PC-9 (cell line): ENCODE results near the gene SPRY1. TPM values are rescaled to one million over a fixed set of nuclear protein-coding genes. Genes with fewer than 3 reads are reported as not detected.
A peak's percentile ranks its signal among the peaks of the same experiment; 100 is the strongest.

Experiments
- Bru-seq: library from RNA; stranded (reverse); fragments of 400-500 nt; gene quantifications from one replicate; lab custom pipeline; 2021; lab: Mats Ljungman, UMichigan
- BruChase-seq, 2 experiments: library from RNA; stranded (reverse); fragments of 400-500 nt; gene quantifications; one replicate each; lab custom pipeline; 2021; lab: Mats Ljungman, UMichigan
- BruUV-seq: library from RNA; stranded (reverse); fragments of 400-500 nt; replicated peaks from 2 replicates; lab custom pipeline; 2021; lab: Mats Ljungman, UMichigan
- CTCF ChIA-PET: fragments of 300-600 bp; sonication (Branson Sonifier 250); formaldehyde crosslinking; loops from one replicate; lab custom pipeline; 2022; ENCODE audit warnings: antibody characterized with exemption; lab: Charles Lee
- POLR2A ChIA-PET: fragments of 300-600 bp; sonication (Branson Sonifier 250); formaldehyde crosslinking; loops from one replicate; lab custom pipeline; 2022; ENCODE audit warnings: antibody characterized with exemption; ENCODE audit not compliant: unreplicated experiment; lab: Charles Lee
- DNase-seq, 2 experiments: peaks; one replicate each; pipeline versions ENCODE4 v3.0.0 to v3.0.0-alpha.2; 2015 to 2022; ENCODE audit warnings: mixed read lengths in 1 of 2
- H2AFZ ChIP-seq: fragments of 200-600 bp; sonication (generic); 2 replicates; pipeline ENCODE4 v1.8.1; 2017; ENCODE audit warnings: antibody characterized with exemption
- H3F3A ChIP-seq: fragments of 200-600 bp; sonication (generic); 2 replicates; pipeline ENCODE4 v1.8.1; 2017; ENCODE audit warnings: antibody characterized with exemption, mild to moderate bottlenecking, low read depth; ENCODE audit not compliant: insufficient read depth
- H3K27ac ChIP-seq: fragments of 200-600 bp; sonication (generic); 2 replicates; pipeline ENCODE4 v1.6.1; 2016; ENCODE audit warnings: mixed run types
- H3K27me3 ChIP-seq: fragments of 200-600 bp; sonication (generic); 2 replicates; pipeline ENCODE4 v1.6.1; 2016; ENCODE audit warnings: low read depth, mixed run types; ENCODE audit not compliant: insufficient read depth
- H3K36me3 ChIP-seq: fragments of 200-600 bp; sonication (generic); 2 replicates; pipeline ENCODE4 v1.6.1; 2016; ENCODE audit warnings: low read depth, mixed run types
- H3K4me1 ChIP-seq: fragments of 200-600 bp; sonication (generic); replicated peaks from 2 replicates; pipeline ENCODE4 v1.6.1; 2016; ENCODE audit warnings: mixed run types; ENCODE audit not compliant: insufficient read depth
- H3K4me2 ChIP-seq: fragments of 200-600 bp; sonication (generic); 2 replicates; pipeline ENCODE4 v1.6.1; 2017; ENCODE audit warnings: mixed run types
- H3K4me3 ChIP-seq: fragments of 200-600 bp; sonication (generic); 2 replicates; pipeline ENCODE4 v1.6.1; 2016; ENCODE audit warnings: mixed run types
- H3K79me2 ChIP-seq: fragments of 200-600 bp; sonication (generic); 2 replicates; pipeline ENCODE4 v1.6.1; 2017; ENCODE audit warnings: low read depth, mixed run types
- H3K9me2 ChIP-seq: fragments of 200-600 bp; sonication (generic); 2 replicates; pipeline ENCODE4 v1.8.1; 2017; ENCODE audit warnings: mild to moderate bottlenecking; ENCODE audit not compliant: insufficient read depth
- H3K9me3 ChIP-seq: fragments of 200-600 bp; sonication (generic); 2 replicates; pipeline ENCODE4 v1.8.1; 2016; ENCODE audit warnings: low read depth; ENCODE audit not compliant: insufficient read depth
- H4K20me1 ChIP-seq: fragments of 200-600 bp; sonication (generic); 2 replicates; pipeline ENCODE4 v1.8.1; 2017; ENCODE audit not compliant: insufficient read depth
- EZH2 ChIP-seq: fragments of 200-600 bp; sonication (generic); IDR thresholded peaks from 2 replicates; pipeline ENCODE4 v1.8.0; 2017; ENCODE audit warnings: antibody characterized with exemption, low read depth
- intact Hi-C: fragments of 100-400 bp; cut with micrococcal nuclease; formaldehyde crosslinking; loops from one replicate; pipeline ENCODE4 v1.10.0; 2022; ENCODE audit not compliant: unreplicated experiment
- long read RNA-seq: library from polyadenylated mRNA; stranded (forward); transcript quantifications from one replicate; pipeline ENCODE4 v2.0.0, GENCODE V29; 2022
- total RNA-seq: library from RNA; stranded (reverse); gene quantifications from 2 replicates; pipeline ENCODE4 v1.2.3, GENCODE V29; 2021
- TF ChIP-seq, protein P1 (sequence below): fragments of 200-600 bp; sonication (generic); conservative IDR thresholded peaks from 2 replicates; pipeline ENCODE4 v1.6.1; 2017; ENCODE audit warnings: mixed run types, antibody characterized with exemption, mild to moderate bottlenecking, moderate library complexity

Gene SPRY1, protein sequence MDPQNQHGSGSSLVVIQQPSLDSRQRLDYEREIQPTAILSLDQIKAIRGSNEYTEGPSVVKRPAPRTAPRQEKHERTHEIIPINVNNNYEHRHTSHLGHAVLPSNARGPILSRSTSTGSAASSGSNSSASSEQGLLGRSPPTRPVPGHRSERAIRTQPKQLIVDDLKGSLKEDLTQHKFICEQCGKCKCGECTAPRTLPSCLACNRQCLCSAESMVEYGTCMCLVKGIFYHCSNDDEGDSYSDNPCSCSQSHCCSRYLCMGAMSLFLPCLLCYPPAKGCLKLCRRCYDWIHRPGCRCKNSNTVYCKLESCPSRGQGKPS
- total RNA-seq (13.1 and 18.3 TPM in 2 replicates), Bru-seq, nascent RNA (percentile 70 among the genes with signal in this experiment), BruChase-seq, experiment 1, labeled RNA remaining after a 2-hour chase (percentile 85 among the genes with signal in this experiment), BruChase-seq, experiment 2, labeled RNA remaining after a 6-hour chase (percentile 39 among the genes with signal in this experiment)
- long read RNA-seq, partial matches to known transcripts: 0 of 7 reads
- long read RNA-seq, other reads (novel, unspliced or antisense): 5 of 7 reads

DNA sequence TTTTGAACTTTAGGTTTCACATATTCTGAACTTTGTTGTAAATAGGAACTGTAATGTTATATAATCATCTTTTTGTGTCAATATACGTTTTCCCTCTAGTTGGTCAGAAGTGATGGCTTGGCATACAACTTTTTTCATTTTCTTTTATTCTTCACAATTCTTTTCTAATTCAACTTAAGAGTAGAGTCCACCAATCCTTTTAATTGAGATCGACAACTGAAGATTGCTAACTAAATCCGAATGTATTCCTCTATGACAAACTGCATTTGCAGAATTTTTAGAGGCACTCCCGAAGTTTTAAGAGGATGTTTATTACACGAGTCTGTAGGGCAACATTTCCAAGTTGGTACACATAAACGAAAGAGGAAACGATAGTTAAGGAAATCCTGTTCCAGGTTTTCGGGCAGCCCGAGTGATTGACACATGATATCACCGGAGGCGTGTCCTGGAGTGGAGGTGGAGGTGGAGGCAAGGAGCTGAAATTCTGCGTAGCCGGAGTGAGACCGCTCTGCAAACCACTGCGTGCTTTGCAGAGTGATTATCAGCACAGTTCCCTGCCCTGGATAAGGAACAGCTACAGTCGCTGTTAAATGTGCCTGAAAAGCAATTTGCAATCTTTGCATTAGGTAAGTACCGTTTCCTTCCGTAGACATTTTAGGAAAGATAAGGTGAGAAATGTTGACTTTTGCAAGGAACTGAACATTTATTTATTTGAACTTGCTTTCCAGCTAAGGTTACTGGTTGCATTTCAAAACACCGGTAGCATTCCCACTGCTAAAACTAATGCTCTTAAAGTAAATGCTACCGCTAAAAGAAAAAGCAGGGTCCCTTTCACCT, at the start of gene SPRY1:
SPRY1 (plus strand) TSS at position 489 of the 837 bp plus-strand sequence. CDS start 4,797 bp downstream, outside the sequence.
- Histone ChIP-seq H4K20me1 (no peaks in the 10 kb centered on the region), H2AFZ (peak within 1 kb of the TSS; percentile 73), H3K9me3 (no peaks in the 10 kb centered on the region), H3K27me3 (no peaks in the 10 kb centered on the region), H3K9me2 (no peaks in the 10 kb centered on the region), H3K4me1 (peaks cover 17% of the 10 kb centered on the region), H3K27ac (peak within 1 kb of the TSS; percentile 83), H3K4me3 (peak within 1 kb of the TSS; percentile 86), H3K4me2 (peak within 1 kb of the TSS; percentile 91), H3K36me3 (peaks cover 6% of the 10 kb centered on the region; the same call in 1 of the 2 replicates), H3F3A (peaks cover 24% of the 10 kb centered on the region), H3K79me2 (peaks cover 45% of the 10 kb centered on the region)
- intact Hi-C loops: loop anchor here (1.0 to 5.0 kb wide), 3 partner anchors 192 to 716 kb away; no protein-coding TSS in a partner anchor
- CTCF ChIA-PET: interaction anchor here (0.6 kb wide), 1 partner anchor 156 kb away, joined by 8 read pairs; no protein-coding TSS in a partner anchor
- POLR2A ChIA-PET: interaction anchor here (0.8 kb wide), 1 partner anchor 9 kb away, joined by 5 read pairs; no protein-coding TSS in a partner anchor
- peak; percentile 83 to 92 for DNase-seq
- TF ChIP-seq EZH2: no peak
- TF ChIP-seq, protein P1, sequence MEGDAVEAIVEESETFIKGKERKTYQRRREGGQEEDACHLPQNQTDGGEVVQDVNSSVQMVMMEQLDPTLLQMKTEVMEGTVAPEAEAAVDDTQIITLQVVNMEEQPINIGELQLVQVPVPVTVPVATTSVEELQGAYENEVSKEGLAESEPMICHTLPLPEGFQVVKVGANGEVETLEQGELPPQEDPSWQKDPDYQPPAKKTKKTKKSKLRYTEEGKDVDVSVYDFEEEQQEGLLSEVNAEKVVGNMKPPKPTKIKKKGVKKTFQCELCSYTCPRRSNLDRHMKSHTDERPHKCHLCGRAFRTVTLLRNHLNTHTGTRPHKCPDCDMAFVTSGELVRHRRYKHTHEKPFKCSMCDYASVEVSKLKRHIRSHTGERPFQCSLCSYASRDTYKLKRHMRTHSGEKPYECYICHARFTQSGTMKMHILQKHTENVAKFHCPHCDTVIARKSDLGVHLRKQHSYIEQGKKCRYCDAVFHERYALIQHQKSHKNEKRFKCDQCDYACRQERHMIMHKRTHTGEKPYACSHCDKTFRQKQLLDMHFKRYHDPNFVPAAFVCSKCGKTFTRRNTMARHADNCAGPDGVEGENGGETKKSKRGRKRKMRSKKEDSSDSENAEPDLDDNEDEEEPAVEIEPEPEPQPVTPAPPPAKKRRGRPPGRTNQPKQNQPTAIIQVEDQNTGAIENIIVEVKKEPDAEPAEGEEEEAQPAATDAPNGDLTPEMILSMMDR: no peak
- BruUV-seq: no TSS peak

DNA sequence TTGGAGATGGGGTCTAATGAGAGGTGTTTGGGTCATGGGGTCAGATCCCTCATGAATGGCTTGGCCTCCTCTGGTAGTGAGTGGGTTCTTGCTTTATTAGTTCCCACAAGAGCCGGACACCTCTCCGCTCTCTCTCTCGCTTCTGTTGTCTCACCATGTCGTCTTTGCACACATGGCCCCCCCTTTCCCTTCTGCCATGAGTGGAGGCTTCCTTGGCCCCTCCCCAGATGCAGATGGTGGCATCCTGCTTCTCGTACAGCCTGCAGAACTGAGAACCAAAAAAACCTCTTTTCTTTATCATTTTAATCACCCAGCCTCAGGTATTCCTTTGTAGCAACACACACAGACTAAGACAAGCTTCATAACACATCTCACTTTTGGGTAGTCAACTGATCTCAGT, 49.6 kb upstream of the SPRY1 start:
- BruUV-seq: no TSS peak
- H3F3A ChIP-seq: no peaks in the 10 kb centered on the region
- intact Hi-C loops: no loop called here
- no peaks in the 10 kb centered on the region for H3K36me3 ChIP-seq
- H3K9me3 ChIP-seq: peaks cover 4% of the 10 kb centered on the region; the same call in 1 of the 2 replicates
- CTCF ChIA-PET: no interaction called here
- no peak overlapping the region for H3K27ac ChIP-seq
- H3K4me3 ChIP-seq: no peak overlapping the region
- no peaks in the 10 kb centered on the region for H3K4me1 ChIP-seq
- H2AFZ ChIP-seq: no peak overlapping the region
- no peaks in the 10 kb centered on the region for H3K27me3 ChIP-seq
- TF ChIP-seq, protein P1: no peak
- TF ChIP-seq EZH2: no peak
- H3K79me2 ChIP-seq: no peaks in the 10 kb centered on the region
- H3K4me2 ChIP-seq: no peak overlapping the region
- POLR2A ChIA-PET: no interaction called here
- DNase-seq: no peak
- H4K20me1 ChIP-seq: no peaks in the 10 kb centered on the region
- no peaks in the 10 kb centered on the region for H3K9me2 ChIP-seq

GRCh38 chr4:123348946-123349345, 47.6 kb upstream of the SPRY1 start:
- DNase-seq: no peak
- BruUV-seq: no TSS peak
- H3K9me2 ChIP-seq: no peaks in the 10 kb centered on the region
- no peak overlapping the region for H2AFZ ChIP-seq
- H3F3A ChIP-seq: no peaks in the 10 kb centered on the region
- no peak overlapping the region for H3K4me2 ChIP-seq
- H3K9me3 ChIP-seq: 0 out of 2 replicates have a peak, but pooled peaks cover 4% of the 10 kb centered on the region
- no peak overlapping the region for H3K4me3 ChIP-seq
- POLR2A ChIA-PET: interaction anchor here (0.6 kb wide), 1 partner anchor 940 kb away, joined by 3 read pairs; no protein-coding TSS in a partner anchor
- intact Hi-C loops: no loop called here
- H3K4me1 ChIP-seq: no peaks in the 10 kb centered on the region
- H3K79me2 ChIP-seq: no peaks in the 10 kb centered on the region
- no peaks in the 10 kb centered on the region for H3K36me3 ChIP-seq
- TF ChIP-seq, protein P1: no peak
- TF ChIP-seq EZH2: no peak
- no peaks in the 10 kb centered on the region for H3K27me3 ChIP-seq
- H3K27ac ChIP-seq: no peak overlapping the region
- CTCF ChIA-PET: no interaction called here
- H4K20me1 ChIP-seq: no peaks in the 10 kb centered on the region
